Memory B cell (primary cell): ENCODE measurements around the gene ACP7.
"Not testable (repeated sequence)": the region's sequence is repeated elsewhere in the genome, so short reads cannot be mapped to it uniquely, and the experiment has no call there.

Experiments
- ATAC-seq: fragments of 150-1000 bp; cut with Tn5 transposase; 2 replicates; pipeline ENCODE4 v1.10.0; 2021; ENCODE audit warnings: low read depth, mild to moderate bottlenecking, moderate library complexity
- DNase-seq, 2 donors: peaks; one replicate each; pipeline ENCODE4 v3.0.0; 2022; ENCODE audit warnings: low spot score in 2 of 2
- H3K27ac Mint-ChIP-seq: one replicate; pipeline ENCODE4 v1.8.0; 2022; ENCODE audit warnings: mild to moderate bottlenecking, moderate library complexity, mixed read lengths
- H3K27me3 Mint-ChIP-seq: one replicate; pipeline ENCODE4 v1.8.0; 2022; ENCODE audit warnings: mixed read lengths
- H3K36me3 Mint-ChIP-seq: one replicate; pipeline ENCODE4 v1.8.0; 2022; ENCODE audit warnings: mild to moderate bottlenecking, mixed read lengths
- H3K4me1 Mint-ChIP-seq: one replicate; pipeline ENCODE4 v1.8.0; 2022; ENCODE audit warnings: mixed read lengths
- H3K4me3 Mint-ChIP-seq: one replicate; pipeline ENCODE4 v1.8.0; 2022; ENCODE audit warnings: mild to moderate bottlenecking, moderate library complexity, mixed read lengths
- H3K9me3 Mint-ChIP-seq: one replicate; pipeline ENCODE4 v1.8.0; 2022; ENCODE audit warnings: mixed read lengths

Gene ACP7

GRCh38 chr19:39060171-39060570 is 24.0 kb upstream of the ACP7 start:
- Mint-ChIP-seq H3K9me3 (peaks cover 7% of the 10 kb centered on the region), H3K27me3 (peaks cover 10% of the 10 kb centered on the region), H3K36me3 (peaks cover 2% of the 10 kb centered on the region), H3K4me1 (peaks cover 2% of the 10 kb centered on the region), H3K27ac (no peak overlapping the region), H3K4me3 (no peak overlapping the region)
- DNase-seq = no peak
- ATAC-seq = no peak

- H3K36me3 Mint-ChIP-seq = peaks cover 4% of the 10 kb centered on the region
- H3K4me3 Mint-ChIP-seq = no peak overlapping the region
- H3K9me3 Mint-ChIP-seq = peaks cover under 1% of the 10 kb centered on the region
- H3K27me3 Mint-ChIP-seq = peaks cover 12% of the 10 kb centered on the region
- ATAC-seq (no peak), DNase-seq (no peak)
- peaks cover 2% of the 10 kb centered on the region for H3K4me1 Mint-ChIP-seq
- H3K27ac Mint-ChIP-seq = no peak overlapping the region
Observed at GRCh38 chr19:39064405-39064804, 19.8 kb upstream of the ACP7 start.

GRCh38 chr19:39065928-39066327 is 18.2 kb upstream of the ACP7 start:
- H3K9me3 Mint-ChIP-seq = no peaks in the 10 kb centered on the region
- peaks cover 18% of the 10 kb centered on the region for H3K27me3 Mint-ChIP-seq
- ATAC-seq (no peak), DNase-seq (no peak)
- no peak overlapping the region for H3K27ac Mint-ChIP-seq
- no peak overlapping the region for H3K4me3 Mint-ChIP-seq
- H3K4me1 Mint-ChIP-seq = peaks cover 2% of the 10 kb centered on the region
- peaks cover 4% of the 10 kb centered on the region for H3K36me3 Mint-ChIP-seq

- no peak for ATAC-seq
- Mint-ChIP-seq H3K4me1 (no peaks in the 10 kb centered on the region), H3K4me3 (no peak overlapping the region), H3K36me3 (peaks cover 2% of the 10 kb centered on the region), H3K27ac (no peak overlapping the region), H3K9me3 (no peaks in the 10 kb centered on the region), H3K27me3 (peaks cover 16% of the 10 kb centered on the region)
- DNase-seq = no peak
Observed at GRCh38 chr19:39067104-39067503, 17.1 kb upstream of the ACP7 start.

GRCh38 chr19:39068259-39068658 is 15.9 kb upstream of the ACP7 start:
- H3K9me3 Mint-ChIP-seq, DNase-seq, ATAC-seq, H3K36me3 Mint-ChIP-seq, H3K27ac Mint-ChIP-seq, H3K4me1 Mint-ChIP-seq, H3K4me3 Mint-ChIP-seq: not testable (repeated sequence)
- peaks cover 18% of the 10 kb centered on the region for H3K27me3 Mint-ChIP-seq

GRCh38 chr19:39070888-39071287 is 13.3 kb upstream of the ACP7 start:
- DNase-seq = no peak
- Mint-ChIP-seq H3K4me3 (no peak overlapping the region), H3K9me3 (no peaks in the 10 kb centered on the region), H3K27ac (no peak overlapping the region), H3K4me1 (peaks cover 4% of the 10 kb centered on the region), H3K36me3 (peaks cover 2% of the 10 kb centered on the region), H3K27me3 (peaks cover 18% of the 10 kb centered on the region)
- no peak for ATAC-seq

- no peak for ATAC-seq
- DNase-seq = no peak
- H3K9me3 Mint-ChIP-seq = no peaks in the 10 kb centered on the region
- no peak overlapping the region for H3K27ac Mint-ChIP-seq
- peaks cover 24% of the 10 kb centered on the region for H3K27me3 Mint-ChIP-seq
- H3K4me3 Mint-ChIP-seq = no peak overlapping the region
- H3K4me1 Mint-ChIP-seq = peaks cover 4% of the 10 kb centered on the region
- H3K36me3 Mint-ChIP-seq = no peaks in the 10 kb centered on the region
Observed at GRCh38 chr19:39074205-39074692, 9.9 kb upstream of the ACP7 start.

- Mint-ChIP-seq H3K9me3 (no peaks in the 10 kb centered on the region), H3K4me3 (no peak overlapping the region), H3K27me3 (peaks cover 22% of the 10 kb centered on the region), H3K27ac (no peak overlapping the region), H3K4me1 (peaks cover 4% of the 10 kb centered on the region), H3K36me3 (no peaks in the 10 kb centered on the region)
- ATAC-seq (no peak), DNase-seq (no peak)
Observed at GRCh38 chr19:39074942-39075341, 9.2 kb upstream of the ACP7 start.

GRCh38 chr19:39077323-39077722 is 6.8 kb upstream of the ACP7 start:
- Mint-ChIP-seq H3K27me3 (peaks cover 19% of the 10 kb centered on the region), H3K36me3 (no peaks in the 10 kb centered on the region), H3K27ac (no peak overlapping the region), H3K9me3 (no peaks in the 10 kb centered on the region), H3K4me3 (no peak overlapping the region), H3K4me1 (peaks cover 4% of the 10 kb centered on the region)
- no peak for DNase-seq
- no peak for ATAC-seq

GRCh38 chr19:39078436-39079200 is 5.5 kb upstream of the ACP7 start:
- Mint-ChIP-seq H3K4me3 (no peak overlapping the region), H3K27me3 (peaks cover 18% of the 10 kb centered on the region)
- no peak for DNase-seq

GRCh38 chr19:39080431-39080830 is 3.7 kb upstream of the ACP7 start:
- Mint-ChIP-seq H3K4me3 (no peak overlapping the region), H3K27ac (no peak overlapping the region), H3K36me3 (no peaks in the 10 kb centered on the region), H3K9me3 (no peaks in the 10 kb centered on the region), H3K4me1 (peaks cover 3% of the 10 kb centered on the region), H3K27me3 (peaks cover 31% of the 10 kb centered on the region)
- ATAC-seq = no peak
- DNase-seq = no peak

More at GRCh38 chr19:39078436-39079200, 5.5 kb upstream of the ACP7 start:
- no peak for ATAC-seq
- Mint-ChIP-seq H3K27ac (no peak overlapping the region), H3K9me3 (no peaks in the 10 kb centered on the region), H3K4me1 (peaks cover 5% of the 10 kb centered on the region), H3K36me3 (no peaks in the 10 kb centered on the region)

GRCh38 chr19:39082167-39082566 is 2.0 kb upstream of the ACP7 start:
- Mint-ChIP-seq H3K9me3 (no peaks in the 10 kb centered on the region), H3K4me1 (peaks cover 3% of the 10 kb centered on the region)
- no peak for ATAC-seq

GRCh38 chr19:39082745-39083598 is 1.2 kb upstream of the ACP7 start:
- Mint-ChIP-seq H3K4me1 (peaks cover 3% of the 10 kb centered on the region), H3K9me3 (no peaks in the 10 kb centered on the region), H3K36me3 (no peaks in the 10 kb centered on the region), H3K4me3 (no peak overlapping the region), H3K27ac (no peak overlapping the region), H3K27me3 (peaks cover 23% of the 10 kb centered on the region)
- no peak for ATAC-seq
- no peak for DNase-seq

More at GRCh38 chr19:39082167-39082566, 2.0 kb upstream of the ACP7 start:
- Mint-ChIP-seq H3K4me3 (no peak overlapping the region), H3K27me3 (peaks cover 30% of the 10 kb centered on the region), H3K36me3 (no peaks in the 10 kb centered on the region), H3K27ac (no peak overlapping the region)
- no peak for DNase-seq

- H3K27me3 Mint-ChIP-seq = peaks cover 23% of the 10 kb centered on the region
- peaks cover 3% of the 10 kb centered on the region for H3K4me1 Mint-ChIP-seq
- DNase-seq = no peak
- H3K36me3 Mint-ChIP-seq = no peaks in the 10 kb centered on the region
- no peak for ATAC-seq
- H3K4me3 Mint-ChIP-seq = no peak overlapping the region
- H3K9me3 Mint-ChIP-seq = no peaks in the 10 kb centered on the region
- no peak overlapping the region for H3K27ac Mint-ChIP-seq
Observed at GRCh38 chr19:39083599-39083982, 577 bp upstream of the ACP7 start.
